PC-9 (cell line): ENCODE results near the gene NF1. TPM values are rescaled to one million over a fixed set of nuclear protein-coding genes. Genes with fewer than 3 reads are reported as not detected.

ENCODE experiments used
- BruUV-seq: library from RNA; stranded (reverse); fragments of 400-500 nt; replicated peaks from 2 replicates; lab custom pipeline; 2021; lab: Mats Ljungman, UMichigan
- CTCF ChIA-PET: fragments of 300-600 bp; sonication (Branson Sonifier 250); formaldehyde crosslinking; loops from one replicate; lab custom pipeline; 2022; ENCODE audit warnings: antibody characterized with exemption; lab: Charles Lee
- POLR2A ChIA-PET: fragments of 300-600 bp; sonication (Branson Sonifier 250); formaldehyde crosslinking; loops from one replicate; lab custom pipeline; 2022; ENCODE audit warnings: antibody characterized with exemption; ENCODE audit not compliant: unreplicated experiment; lab: Charles Lee
- DNase-seq, 2 experiments: peaks; one replicate each; pipeline versions ENCODE4 v3.0.0 to v3.0.0-alpha.2; 2015 to 2022; ENCODE audit warnings: mixed read lengths in 1 of 2
- H2AFZ ChIP-seq: fragments of 200-600 bp; sonication (generic); 2 replicates; pipeline ENCODE4 v1.8.1; 2017; ENCODE audit warnings: antibody characterized with exemption
- H3F3A ChIP-seq: fragments of 200-600 bp; sonication (generic); 2 replicates; pipeline ENCODE4 v1.8.1; 2017; ENCODE audit warnings: antibody characterized with exemption, mild to moderate bottlenecking, low read depth; ENCODE audit not compliant: insufficient read depth
- H3K27ac ChIP-seq: fragments of 200-600 bp; sonication (generic); 2 replicates; pipeline ENCODE4 v1.6.1; 2016; ENCODE audit warnings: mixed run types
- H3K27me3 ChIP-seq: fragments of 200-600 bp; sonication (generic); 2 replicates; pipeline ENCODE4 v1.6.1; 2016; ENCODE audit warnings: low read depth, mixed run types; ENCODE audit not compliant: insufficient read depth
- H3K36me3 ChIP-seq: fragments of 200-600 bp; sonication (generic); 2 replicates; pipeline ENCODE4 v1.6.1; 2016; ENCODE audit warnings: low read depth, mixed run types
- H3K4me1 ChIP-seq: fragments of 200-600 bp; sonication (generic); replicated peaks from 2 replicates; pipeline ENCODE4 v1.6.1; 2016; ENCODE audit warnings: mixed run types; ENCODE audit not compliant: insufficient read depth
- H3K4me2 ChIP-seq: fragments of 200-600 bp; sonication (generic); 2 replicates; pipeline ENCODE4 v1.6.1; 2017; ENCODE audit warnings: mixed run types
- H3K4me3 ChIP-seq: fragments of 200-600 bp; sonication (generic); 2 replicates; pipeline ENCODE4 v1.6.1; 2016; ENCODE audit warnings: mixed run types
- H3K79me2 ChIP-seq: fragments of 200-600 bp; sonication (generic); 2 replicates; pipeline ENCODE4 v1.6.1; 2017; ENCODE audit warnings: low read depth, mixed run types
- H3K9me2 ChIP-seq: fragments of 200-600 bp; sonication (generic); 2 replicates; pipeline ENCODE4 v1.8.1; 2017; ENCODE audit warnings: mild to moderate bottlenecking; ENCODE audit not compliant: insufficient read depth
- H3K9me3 ChIP-seq: fragments of 200-600 bp; sonication (generic); 2 replicates; pipeline ENCODE4 v1.8.1; 2016; ENCODE audit warnings: low read depth; ENCODE audit not compliant: insufficient read depth
- H4K20me1 ChIP-seq: fragments of 200-600 bp; sonication (generic); 2 replicates; pipeline ENCODE4 v1.8.1; 2017; ENCODE audit not compliant: insufficient read depth
- EZH2 ChIP-seq: fragments of 200-600 bp; sonication (generic); IDR thresholded peaks from 2 replicates; pipeline ENCODE4 v1.8.0; 2017; ENCODE audit warnings: antibody characterized with exemption, low read depth
- intact Hi-C: fragments of 100-400 bp; cut with micrococcal nuclease; formaldehyde crosslinking; loops from one replicate; pipeline ENCODE4 v1.10.0; 2022; ENCODE audit not compliant: unreplicated experiment
- total RNA-seq: library from RNA; stranded (reverse); gene quantifications from 2 replicates; pipeline ENCODE4 v1.2.3, GENCODE V29; 2021
- TF ChIP-seq, protein P1 (sequence below): fragments of 200-600 bp; sonication (generic); conservative IDR thresholded peaks from 2 replicates; pipeline ENCODE4 v1.6.1; 2017; ENCODE audit warnings: mixed run types, antibody characterized with exemption, mild to moderate bottlenecking, moderate library complexity

NF1 gene
- total RNA-seq, 1 experiment from 2014 or later: 61.0 TPM

- no peaks in the 10 kb centered on the region for H4K20me1 ChIP-seq
- H3K27me3 ChIP-seq: no peaks in the 10 kb centered on the region
- H3K79me2 ChIP-seq: no peaks in the 10 kb centered on the region
- POLR2A ChIA-PET: no interaction called here
- H3K9me2 ChIP-seq: no peaks in the 10 kb centered on the region
- no peak overlapping the region for H2AFZ ChIP-seq
- BruUV-seq: no TSS peak
- H3K36me3 ChIP-seq: no peaks in the 10 kb centered on the region
- no peak for DNase-seq
- intact Hi-C loops: no loop called here
- no peaks in the 10 kb centered on the region for H3K4me1 ChIP-seq
- CTCF ChIA-PET: no interaction called here
- no peak for TF ChIP-seq EZH2
- TF ChIP-seq, protein P1, sequence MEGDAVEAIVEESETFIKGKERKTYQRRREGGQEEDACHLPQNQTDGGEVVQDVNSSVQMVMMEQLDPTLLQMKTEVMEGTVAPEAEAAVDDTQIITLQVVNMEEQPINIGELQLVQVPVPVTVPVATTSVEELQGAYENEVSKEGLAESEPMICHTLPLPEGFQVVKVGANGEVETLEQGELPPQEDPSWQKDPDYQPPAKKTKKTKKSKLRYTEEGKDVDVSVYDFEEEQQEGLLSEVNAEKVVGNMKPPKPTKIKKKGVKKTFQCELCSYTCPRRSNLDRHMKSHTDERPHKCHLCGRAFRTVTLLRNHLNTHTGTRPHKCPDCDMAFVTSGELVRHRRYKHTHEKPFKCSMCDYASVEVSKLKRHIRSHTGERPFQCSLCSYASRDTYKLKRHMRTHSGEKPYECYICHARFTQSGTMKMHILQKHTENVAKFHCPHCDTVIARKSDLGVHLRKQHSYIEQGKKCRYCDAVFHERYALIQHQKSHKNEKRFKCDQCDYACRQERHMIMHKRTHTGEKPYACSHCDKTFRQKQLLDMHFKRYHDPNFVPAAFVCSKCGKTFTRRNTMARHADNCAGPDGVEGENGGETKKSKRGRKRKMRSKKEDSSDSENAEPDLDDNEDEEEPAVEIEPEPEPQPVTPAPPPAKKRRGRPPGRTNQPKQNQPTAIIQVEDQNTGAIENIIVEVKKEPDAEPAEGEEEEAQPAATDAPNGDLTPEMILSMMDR: no peak
- no peak overlapping the region for H3K4me3 ChIP-seq
- H3F3A ChIP-seq: no peaks in the 10 kb centered on the region
- H3K4me2 ChIP-seq: no peak overlapping the region
- no peaks in the 10 kb centered on the region for H3K9me3 ChIP-seq
- no peak overlapping the region for H3K27ac ChIP-seq
These were observed 305.7 kb downstream of the NF1 start for GRCh38 chr17:31400481-31400950.

GRCh38 chr17:31401456-31402254, 306.9 kb downstream of the NF1 start:
- no peaks in the 10 kb centered on the region for H3K36me3 ChIP-seq
- H3K27me3 ChIP-seq: no peaks in the 10 kb centered on the region
- BruUV-seq: no TSS peak
- intact Hi-C loops: no loop called here
- H3K27ac ChIP-seq: no peak overlapping the region
- no peak overlapping the region for H3K4me2 ChIP-seq
- H2AFZ ChIP-seq: no peak overlapping the region
- no peaks in the 10 kb centered on the region for H3K79me2 ChIP-seq
- H3K4me3 ChIP-seq: no peak overlapping the region
- CTCF ChIA-PET: no interaction called here
- no peaks in the 10 kb centered on the region for H3K4me1 ChIP-seq
- no peaks in the 10 kb centered on the region for H3K9me2 ChIP-seq
- no peaks in the 10 kb centered on the region for H3F3A ChIP-seq
- no peaks in the 10 kb centered on the region for H4K20me1 ChIP-seq
- no peak for TF ChIP-seq EZH2
- TF ChIP-seq, protein P1: no peak
- no peak for DNase-seq
- H3K9me3 ChIP-seq: no peaks in the 10 kb centered on the region
- POLR2A ChIA-PET: no interaction called here

GRCh38 chr17:31404028-31404949, 309.5 kb downstream of the NF1 start:
- Histone ChIP-seq H3K9me2 (no peaks in the 10 kb centered on the region), H3K27me3 (no peaks in the 10 kb centered on the region), H3K4me1 (no peaks in the 10 kb centered on the region), H3F3A (no peaks in the 10 kb centered on the region), H3K4me3 (no peak overlapping the region), H3K4me2 (no peak overlapping the region), H3K36me3 (no peaks in the 10 kb centered on the region), H2AFZ (no peak overlapping the region), H4K20me1 (no peaks in the 10 kb centered on the region), H3K79me2 (no peaks in the 10 kb centered on the region), H3K27ac (no peak overlapping the region), H3K9me3 (no peaks in the 10 kb centered on the region)
- CTCF ChIA-PET: no interaction called here
- TF ChIP-seq, protein P1: no peak
- TF ChIP-seq EZH2: no peak
- DNase-seq: no peak
- POLR2A ChIA-PET: no interaction called here
- intact Hi-C loops: no loop called here
- no TSS peak for BruUV-seq
